Superior temporal gyrus (tissue), 1 donor: ENCODE measurements around the gene AGBL1.
A peak's percentile ranks its signal among the peaks of the same experiment; 100 is the strongest.

Experiments
- DNase-seq: peaks from one replicate; pipeline ENCODE4 v3.0.0-alpha.2; 2016; ENCODE audit errors: extremely low spot score

The AGBL1 gene

DNA sequence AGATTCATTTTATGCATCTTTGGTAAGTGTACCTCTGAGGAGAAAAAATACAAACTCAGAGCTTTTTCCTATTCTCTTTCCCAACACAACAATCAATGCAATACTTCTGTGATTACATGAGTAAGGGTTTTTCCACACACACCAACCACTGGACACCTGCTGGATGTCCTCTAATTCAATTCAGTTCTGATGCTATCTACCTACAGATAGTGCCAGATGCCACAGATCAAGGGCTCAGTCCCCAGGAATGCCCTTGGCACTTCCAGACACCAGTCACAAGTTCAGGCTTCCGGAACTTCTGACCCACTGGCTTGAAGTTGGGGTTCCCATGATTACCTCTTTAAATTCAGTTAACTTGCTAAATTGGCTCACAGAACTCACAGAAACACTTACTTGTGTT is 511.5 kb downstream of the AGBL1 start:
- no peak for DNase-seq

DNA sequence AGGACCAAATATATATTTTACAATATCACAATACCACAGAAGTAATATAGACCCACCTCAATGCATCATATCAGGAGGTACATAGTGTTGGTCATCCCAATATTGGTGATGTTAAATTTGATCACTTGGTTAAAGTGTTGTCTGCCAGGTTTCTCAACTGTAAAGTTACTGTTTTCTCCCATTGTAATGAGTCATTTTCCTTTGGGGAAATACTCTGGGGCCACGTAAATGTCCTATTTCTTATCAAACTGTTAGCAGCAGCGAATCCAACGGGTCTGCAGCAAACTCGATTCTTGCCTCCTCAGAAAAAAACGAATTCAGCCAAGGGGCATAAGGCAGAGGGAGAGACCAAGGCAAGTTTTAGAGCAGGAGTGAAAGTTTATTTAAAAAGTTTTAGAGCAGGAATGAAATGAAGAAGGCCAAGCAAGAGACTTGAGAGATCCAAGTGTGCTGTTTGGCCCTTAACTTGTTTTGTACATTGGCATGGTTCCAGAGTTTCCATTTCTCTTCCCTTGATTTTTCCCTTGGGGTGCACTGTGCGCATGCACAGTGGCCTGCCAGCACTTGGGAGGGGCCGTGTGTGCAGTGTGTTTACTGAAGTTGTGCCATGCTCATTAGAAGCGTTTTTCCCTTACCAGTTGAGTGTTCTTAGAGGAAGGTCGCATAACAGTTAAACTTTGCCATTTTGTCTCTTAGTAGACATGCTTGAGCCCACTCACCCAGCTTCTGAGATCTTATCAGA is 512.5 kb downstream of the AGBL1 start:
- DNase-seq, result no peak

DNA sequence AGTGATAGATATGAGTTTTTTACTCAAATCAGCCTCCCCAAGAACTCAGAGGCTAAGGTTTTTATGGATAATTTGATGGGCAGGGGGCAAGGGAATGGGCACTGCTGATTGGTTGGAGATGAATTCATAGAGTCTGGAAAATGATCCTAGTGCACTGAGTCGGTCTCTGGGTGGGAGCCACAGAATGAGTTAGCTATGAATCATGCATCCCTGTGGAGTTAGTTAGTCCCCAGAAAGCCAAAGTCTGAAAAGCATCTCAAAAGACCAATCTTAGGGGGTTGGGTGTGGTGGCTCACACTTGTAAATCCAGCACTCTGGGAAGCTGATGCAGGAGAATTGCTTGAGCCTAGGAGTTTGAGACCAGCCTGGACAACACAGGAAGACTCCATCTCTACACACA is 516.1 kb downstream of the AGBL1 start:
- no peak for DNase-seq

DNA sequence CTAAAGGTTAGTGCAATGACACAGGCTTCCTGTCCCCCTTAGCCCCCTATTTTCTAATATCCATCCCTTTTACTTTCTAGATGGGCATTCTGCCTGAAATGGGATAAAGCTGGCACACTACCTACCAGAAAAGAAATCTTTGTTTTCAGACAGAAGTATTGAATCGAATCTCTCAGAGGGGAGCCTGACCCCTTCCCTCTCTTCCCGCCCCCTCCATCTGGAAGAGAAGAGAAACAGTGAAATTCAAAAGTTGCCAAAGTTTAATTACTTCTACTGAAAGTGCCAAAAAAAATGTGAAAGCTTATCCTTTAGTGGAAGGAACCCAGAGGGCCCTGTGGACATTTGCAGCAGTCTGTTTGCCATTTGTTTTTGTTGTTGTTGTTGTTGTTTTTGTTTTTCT is 523.8 kb downstream of the AGBL1 start:
- DNase-seq, result no peak

DNA sequence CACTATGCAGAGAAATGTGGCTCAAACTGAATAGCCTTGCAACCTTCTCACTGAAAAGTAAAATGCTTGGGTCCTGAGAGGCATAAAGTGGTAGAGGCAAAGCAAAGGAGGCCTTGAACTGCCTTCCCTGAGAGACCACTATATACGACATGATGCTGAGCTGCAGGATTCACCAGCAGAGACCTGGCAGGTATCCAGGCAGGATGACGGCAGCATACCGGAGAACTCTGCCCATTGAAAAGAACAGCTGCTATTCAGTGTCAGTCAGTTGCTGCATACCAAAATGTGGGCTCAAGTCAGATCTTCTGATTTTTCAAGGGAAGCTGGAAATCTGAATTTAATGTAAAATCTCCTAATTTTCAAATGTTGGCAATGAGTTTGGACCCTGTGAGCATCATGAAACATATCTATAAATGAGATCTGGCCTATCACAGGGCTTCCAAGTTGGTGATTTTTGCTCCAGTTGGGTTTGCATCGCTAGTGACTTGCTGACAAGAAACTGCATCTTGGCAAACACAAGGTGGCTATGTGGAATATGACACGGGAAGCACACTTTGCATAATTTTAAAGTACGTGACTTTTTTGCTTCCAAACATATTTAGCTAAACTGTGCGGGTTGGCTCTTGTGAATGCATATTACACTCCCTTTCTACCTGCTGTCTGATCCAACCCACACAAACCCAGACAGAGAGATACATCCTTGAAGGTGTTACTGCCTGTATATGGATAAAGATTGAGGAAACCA is 529.0 kb downstream of the AGBL1 start:
- DNase-seq, result no peak

DNA sequence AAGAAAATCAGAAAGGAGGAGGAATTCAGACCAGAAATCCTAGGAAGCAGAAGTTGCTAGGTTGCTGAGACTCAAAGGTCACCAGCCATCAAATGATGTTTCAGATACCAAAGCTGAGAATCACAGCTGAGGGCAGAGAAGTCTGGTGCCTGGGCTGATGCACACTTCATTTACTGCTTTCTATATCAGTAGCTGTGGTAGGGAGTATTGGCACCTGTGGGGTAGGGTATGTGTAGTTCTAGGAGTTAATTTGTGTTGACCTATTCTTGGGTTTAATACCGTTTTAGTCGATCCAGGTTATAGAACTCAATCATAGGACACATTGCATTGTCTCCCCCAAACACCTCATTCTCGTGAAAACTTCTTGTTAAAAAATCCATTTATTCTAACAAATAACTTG is 529.6 kb downstream of the AGBL1 start:
- DNase-seq, result no peak

DNA sequence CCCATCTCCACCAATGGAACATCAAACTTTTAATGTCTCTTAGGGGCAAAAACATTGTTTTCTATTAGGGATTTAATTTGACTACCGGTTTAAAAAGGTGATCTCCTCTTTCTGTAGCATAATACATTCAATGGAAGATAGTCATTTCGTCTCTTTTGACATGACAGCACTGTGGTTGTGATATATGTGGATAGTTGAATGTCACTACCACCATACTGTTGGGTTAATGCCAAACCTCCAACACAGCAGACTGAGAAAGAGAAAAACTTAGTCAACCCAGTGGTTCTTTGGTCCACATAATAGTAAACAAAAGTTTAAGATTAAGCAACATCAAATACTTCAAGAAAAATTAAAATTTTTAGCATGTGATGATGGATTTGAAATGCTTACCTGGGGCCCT is 530.4 kb downstream of the AGBL1 start:
- DNase-seq, result no peak

DNA sequence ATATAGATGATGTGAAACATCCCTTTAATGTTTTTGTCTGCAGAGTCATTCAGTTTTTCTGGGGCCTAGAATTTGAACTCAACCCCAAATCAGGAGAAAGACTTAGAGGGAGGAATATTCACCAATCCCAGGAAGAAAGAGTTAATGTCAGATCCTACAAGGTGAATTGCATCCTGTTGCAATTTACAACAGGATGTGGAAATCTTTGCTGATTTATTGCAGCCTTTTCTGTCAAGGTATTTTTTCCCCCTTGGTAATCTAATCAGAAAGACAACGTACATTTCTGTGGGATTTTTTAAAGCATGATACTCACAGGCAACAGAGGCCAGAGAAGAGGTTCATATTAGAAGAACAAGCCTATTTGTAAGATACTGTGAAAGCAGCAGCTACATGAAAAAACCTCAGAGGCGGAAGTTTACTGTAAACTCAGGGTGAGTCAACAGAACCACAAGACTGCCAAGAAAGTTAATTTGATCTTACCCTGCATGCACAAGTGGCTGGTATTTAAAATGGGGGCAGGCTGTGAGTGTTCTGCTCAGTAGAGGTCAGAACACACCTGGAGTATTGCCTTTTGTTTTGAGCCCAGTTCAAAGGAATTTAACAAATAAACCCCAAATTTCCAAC is 531.9 kb downstream of the AGBL1 start:
- no peak for DNase-seq

DNA sequence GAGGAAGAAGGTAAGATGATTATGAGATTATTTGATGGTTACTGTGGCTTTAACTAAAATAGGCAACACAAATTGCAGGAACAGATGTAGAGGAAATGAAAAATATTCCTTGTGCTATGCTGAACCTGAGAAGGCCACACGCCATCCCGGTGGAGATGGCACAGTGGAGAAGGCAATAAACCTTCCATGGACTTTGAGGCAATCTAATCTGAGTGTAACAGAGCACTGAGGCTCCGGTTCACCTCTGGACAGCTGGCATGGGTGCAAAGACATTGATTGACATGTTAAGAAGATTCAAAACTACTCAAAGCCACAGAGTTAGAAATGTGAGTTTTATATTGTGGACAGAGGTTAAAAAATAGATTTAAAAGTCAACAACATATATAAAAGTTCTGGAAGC is 535.7 kb downstream of the AGBL1 start:
- DNase-seq, result no peak

DNA sequence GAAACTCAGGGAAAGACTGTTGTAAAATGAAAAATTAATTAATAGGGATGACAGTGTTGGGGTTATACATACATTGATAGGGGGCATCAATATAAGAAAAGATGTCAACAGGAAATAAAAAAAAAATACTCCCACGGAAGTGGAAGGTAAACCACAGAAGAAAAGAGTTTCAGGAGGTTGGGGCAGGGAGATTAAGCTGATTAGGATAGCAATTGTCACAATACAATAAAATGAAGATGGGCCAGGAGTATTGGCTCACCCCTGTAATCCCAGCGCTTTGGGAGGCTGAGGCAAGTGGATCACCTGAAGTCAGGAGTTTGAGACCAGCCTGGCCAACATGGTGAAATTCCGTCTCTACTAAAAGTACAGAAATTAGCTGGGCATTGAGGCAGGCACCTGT is 536.1 kb downstream of the AGBL1 start:
- DNase-seq, result no peak

DNA sequence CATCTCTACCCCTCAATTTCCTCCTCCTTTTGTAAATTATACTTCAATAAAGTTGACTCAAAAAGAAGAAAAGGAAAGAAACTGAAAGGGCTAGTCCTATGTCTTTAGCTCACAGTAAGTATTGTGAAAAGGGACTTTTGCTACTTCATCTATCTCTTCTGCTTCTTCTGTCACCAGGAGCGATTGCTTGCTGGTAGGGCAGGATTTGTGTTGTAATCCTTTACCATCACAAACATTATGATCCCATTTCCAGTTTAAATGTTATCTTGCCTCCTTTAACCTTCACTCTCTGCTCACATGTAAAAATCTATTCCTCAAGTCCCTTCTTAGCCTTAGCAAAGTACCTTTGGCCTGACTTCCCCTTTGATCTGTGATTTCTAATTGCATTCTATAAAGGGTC is 537.1 kb downstream of the AGBL1 start:
- no peak for DNase-seq

DNA sequence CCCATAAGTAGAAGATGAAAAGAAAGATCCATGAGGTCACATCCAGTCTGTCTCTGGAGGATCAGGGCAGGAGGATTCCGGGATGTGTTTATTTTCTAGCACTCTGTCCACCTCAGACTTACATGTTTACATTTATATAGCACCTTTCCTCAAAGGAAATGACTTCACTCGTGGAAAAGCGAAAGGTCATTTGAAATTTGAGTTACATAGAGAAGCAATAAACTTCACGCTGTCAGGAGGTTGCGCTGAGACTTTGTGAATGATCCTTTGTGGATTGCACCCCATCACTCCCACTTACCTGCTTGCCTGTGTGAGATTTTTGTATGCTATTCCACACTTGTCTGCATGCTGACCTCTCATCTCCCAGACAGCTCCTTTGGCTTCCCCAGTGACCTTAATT is 540.5 kb downstream of the AGBL1 start:
- DNase-seq, result no peak

DNA sequence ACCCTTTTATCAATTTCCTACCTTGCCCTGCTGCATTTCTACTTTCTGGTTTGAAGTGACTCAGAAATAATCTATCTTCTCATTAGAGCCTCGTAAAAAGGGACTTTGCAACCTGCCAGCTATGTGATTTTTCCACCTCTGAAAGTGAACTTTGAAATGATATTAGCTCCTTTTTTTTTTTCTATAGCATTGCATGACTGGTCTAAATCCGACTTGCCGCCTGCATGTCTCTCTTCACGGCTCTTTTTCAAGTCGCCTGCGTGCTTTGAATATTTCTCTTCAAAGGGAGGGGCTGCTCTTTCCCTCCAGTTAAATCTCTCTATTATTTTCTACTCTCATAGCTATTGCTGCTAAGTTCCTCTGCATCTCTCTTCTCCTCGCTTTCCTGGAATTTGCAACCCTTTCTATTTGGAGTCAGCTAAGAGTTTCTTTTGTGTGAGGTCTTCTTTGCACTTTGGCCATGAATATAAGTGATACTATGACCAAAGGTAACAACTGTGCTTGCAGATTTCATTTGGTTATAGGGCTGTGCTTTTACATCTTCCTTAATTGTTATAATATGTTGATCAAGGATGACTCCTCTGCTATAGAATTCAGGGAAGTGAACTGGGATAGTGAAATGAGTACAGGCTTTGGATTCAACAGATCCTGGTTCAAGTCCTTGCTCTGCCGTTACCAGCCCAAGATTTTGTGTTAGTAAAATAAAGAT is 541.1 kb downstream of the AGBL1 start:
- no peak for DNase-seq

DNA sequence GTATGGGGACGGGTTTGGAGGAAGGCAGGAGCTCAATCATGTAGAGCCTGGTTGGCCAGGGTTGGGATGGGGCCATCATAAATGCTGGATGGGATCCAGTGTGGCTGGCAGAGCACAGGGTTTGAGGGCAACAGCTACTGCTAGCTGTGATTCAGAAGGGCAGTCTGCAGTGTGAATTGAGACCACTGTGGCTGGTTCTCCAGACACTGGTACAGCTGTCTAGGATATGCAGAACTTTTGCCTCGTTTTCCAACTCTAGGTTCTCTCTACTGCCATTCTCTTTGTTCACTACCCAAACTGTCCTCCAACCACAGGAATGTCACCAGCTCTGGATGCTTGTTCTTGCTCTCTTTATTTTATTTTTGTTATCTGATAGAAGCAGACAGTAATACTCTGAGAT is 543.6 kb downstream of the AGBL1 start:
- no peak for DNase-seq

DNA sequence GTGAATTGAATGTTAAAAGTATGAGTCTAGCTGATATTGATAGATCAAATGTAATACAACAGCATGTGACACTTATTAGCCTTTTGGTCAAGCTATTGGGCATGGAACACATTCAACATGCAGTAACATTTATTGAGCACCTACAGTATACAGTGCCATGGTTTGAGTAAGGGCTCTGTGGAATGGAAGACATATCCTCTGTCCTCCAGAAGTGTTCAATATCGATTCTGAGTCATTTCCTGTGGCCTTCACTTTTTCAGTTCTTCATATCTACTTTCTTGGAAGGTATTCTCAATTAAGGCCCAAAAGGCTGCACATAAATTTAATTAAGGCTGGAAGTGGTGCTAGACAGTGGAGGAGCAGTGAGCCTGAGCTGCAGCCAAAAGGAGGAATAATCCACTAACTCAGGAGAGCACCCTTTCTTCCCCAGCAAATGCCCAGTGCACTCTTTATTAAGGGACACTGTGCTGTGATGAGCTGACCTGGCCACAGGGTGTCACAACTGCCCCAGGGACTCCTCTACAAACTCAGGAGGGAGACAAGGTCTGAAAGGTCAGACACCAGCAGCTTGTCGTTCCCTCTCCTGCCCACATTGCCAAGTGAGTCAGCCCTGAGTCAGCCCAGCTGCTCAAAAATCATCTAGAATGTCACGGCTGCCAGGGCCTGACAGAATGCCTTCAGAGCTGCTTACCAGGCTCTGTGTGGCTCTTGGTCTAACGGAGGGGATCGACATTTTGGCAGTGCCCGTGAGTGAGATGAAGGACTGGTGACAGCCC is 544.8 kb downstream of the AGBL1 start:
- DNase-seq, result peak; percentile 34

DNA sequence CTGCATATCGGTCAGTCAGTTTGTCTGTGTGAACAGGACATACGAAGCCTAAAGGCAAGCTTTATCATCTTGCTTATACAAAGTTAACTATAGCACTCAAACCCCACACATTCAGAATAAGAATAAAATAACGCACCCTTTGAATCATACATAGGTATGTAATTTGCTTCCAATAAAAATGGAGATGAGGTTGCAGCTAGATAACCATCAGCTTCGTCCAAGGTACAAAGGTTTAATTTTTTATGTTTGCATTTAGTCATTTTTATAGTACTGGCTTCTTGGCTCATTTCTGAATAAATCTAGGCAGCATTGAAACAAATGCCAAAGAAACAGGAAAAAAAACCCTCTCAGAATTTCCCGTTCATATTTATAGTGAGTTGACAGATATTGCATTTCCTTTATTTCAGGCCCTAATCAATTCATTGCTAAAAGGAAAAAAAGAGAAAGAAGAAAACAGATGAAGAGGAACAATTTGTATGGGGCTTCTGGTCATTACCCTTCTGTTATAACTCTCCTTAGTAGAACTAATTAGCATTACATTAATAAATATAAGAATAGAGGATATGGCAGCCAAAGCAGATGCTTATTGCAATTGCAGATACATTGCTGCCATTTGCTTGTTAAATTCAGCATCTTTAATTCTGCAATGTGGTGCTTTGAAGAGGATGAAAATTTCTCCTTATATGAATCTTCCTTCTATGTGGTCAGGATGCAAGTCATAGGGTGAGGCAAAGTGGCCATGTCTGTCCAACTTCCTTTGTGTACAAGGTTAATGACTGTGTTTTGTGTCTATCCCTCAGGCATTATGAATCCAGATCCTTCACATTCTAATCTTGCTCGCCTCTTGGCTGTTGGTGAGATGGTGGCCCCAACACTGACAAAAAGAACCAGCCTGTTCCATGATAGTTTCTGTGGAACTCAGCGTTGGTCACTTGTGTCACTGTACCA is 550.0 kb downstream of the AGBL1 start:
- DNase-seq, result no peak

DNA sequence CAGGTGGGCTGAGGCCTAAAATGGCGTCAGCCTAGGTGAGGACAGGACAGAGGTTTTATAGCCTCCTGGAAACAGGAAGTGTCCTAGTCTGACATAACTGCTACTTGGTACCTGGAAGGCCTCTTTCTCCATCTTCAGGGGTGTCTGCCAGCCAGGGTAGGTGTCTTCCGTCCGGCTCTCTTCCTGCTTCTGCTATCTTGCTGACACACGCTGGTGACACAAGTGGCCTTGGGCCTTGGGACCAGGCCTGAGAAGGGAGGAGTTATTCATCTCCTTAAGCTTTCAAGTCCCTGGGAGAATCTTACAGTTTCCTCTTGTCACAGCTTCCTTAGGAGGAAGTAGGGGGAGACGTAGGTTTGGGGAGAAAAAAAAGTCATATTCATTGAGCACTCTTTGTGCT is 551.3 kb downstream of the AGBL1 start:
- no peak for DNase-seq

DNA sequence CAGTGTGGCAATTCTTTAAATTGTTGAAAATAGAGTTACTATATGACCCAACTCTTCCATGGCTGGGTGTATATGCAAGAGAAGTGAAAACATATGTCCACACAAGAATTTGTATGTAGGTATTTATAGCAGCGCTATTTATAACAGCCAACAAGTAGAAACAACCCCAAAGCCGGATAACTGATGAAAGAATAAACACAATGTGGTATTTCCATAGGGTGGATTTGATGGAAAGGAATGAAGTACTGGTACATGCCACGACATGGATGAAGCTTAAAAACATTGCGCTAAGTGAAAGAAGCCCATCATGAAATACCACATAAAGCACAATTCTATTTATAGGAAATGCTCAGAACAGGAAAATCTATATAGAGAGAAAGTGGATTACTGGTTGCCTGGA is 554.5 kb downstream of the AGBL1 start:
- DNase-seq, result no peak

DNA sequence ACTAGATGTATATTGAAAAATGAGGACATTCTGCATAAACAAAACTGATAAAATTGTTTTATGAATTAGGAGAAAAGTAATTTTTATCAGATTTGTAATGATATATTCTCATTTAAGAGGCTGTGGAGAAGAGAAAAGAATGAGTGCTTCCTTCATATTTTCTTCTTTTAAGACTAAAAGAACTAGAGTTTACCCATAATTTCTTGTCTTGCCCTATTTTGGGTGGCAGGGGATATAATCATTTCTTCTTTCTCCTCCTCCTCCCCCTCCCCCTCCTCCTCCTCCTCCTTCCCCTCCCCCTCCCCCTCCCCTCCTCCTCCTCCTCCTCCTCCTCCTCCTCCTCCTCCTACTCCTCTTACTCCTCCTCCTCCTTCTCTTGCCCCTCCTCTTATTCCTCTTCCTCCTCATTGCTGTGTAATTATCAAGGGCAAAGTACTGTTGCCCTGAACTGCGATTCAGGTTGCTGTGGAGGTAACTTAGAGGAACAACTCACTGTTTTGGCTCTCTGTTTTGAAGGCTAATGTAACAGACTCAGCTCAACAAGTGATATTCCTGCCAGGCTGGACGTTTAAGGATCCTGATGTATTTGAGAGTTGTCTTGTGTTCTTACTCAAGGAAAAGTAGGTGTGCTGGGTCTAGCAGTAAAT is 555.4 kb downstream of the AGBL1 start:
- DNase-seq, result no peak

DNA sequence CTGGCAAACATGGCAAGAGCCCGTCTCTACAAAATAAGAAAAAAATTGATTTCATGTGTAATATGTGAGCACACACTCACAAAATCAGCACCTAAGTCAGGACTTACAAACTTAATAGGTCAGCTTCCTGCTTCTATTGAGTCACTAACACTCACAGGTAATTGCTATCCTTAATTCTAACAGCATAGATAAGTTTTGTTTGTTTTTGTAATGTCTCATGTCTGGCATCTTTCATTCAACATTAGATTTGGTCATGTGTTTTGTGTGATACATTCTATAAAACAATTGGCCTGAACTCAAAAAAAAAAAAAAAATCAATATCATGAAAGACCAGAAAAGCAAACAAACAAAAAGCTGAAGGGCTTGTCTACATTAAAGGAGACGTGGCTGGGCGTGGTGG is 564.7 kb downstream of the AGBL1 start:
- DNase-seq, result no peak
